Epithelial cell of proximal tubule (primary cell): ENCODE results near the gene NLRP1. TPM values are rescaled to one million over a fixed set of nuclear protein-coding genes. Genes with fewer than 3 reads are reported as not detected.

Experiments
- DNase-seq: peaks from one replicate; pipeline ENCODE4 v3.0.0-alpha.2; 2011; ENCODE audit warnings: low read depth
- H3K4me3 ChIP-seq: 2 replicates; pipeline ENCODE4 v1.5.1; 2011; ENCODE audit warnings: low read depth, mild to moderate bottlenecking, low read length
- CTCF ChIP-seq: conservative IDR thresholded peaks from 2 replicates; pipeline ENCODE4 v1.5.1; 2012; ENCODE audit warnings: low read depth, mild to moderate bottlenecking, low read length
- total RNA-seq: library from RNA; depleted of rRNA; stranded (reverse); fragments of >200 nt; gene quantifications from 2 replicates; pipeline ENCODE4 v1.2.3, GENCODE V29; 2015

The NLRP1 gene
- total RNA-seq, 1 donor from 2014 or later: 12.7 TPM

DNA sequence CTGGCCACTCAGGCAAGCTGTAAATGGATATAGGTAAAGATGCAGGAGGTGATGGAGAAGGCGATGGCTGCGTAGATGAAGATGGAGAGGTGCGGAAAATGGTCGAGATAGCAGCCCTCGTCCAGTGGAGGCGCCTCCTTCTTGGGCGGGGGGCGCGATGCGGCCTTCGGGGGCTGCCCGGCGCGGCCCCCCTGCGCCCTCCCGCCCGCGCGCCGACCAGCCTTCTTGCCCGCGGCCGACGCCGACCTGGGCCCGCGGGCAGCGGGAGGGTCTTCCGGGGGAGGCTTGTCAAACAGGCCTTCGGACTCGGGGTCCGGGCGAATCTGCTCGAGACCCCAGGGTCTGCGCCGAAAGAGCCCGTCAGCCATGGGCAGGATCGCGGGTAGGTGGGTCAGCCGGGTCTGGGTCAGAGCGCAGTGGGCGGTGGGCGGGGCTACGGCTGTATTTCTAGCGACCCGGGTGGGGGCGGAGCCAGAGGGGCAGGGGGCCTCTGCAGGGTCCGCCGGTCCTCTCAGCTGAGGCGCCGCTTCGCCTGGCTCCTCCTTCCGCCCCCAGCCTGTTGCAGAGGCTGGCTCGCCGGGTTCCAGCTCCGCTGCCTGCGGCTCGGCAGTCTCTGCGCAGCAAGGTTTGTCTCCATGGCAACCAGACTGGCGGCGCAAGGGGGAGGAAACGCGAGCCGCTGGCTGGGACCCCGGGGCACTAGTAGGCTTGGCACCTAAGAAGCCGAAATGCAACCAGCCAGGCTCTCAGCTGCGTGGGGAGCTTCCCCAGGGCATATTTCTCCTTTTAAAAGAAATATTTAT lies 83.5 kb downstream of the NLRP1 start:
- TF ChIP-seq CTCF: no peak
- H3K4me3 ChIP-seq: peak overlapping the region; percentile 58
- no peak for DNase-seq

- H3K4me3 ChIP-seq: peak overlapping the region; percentile 58
- DNase-seq: no peak
- no peak for TF ChIP-seq CTCF
Observed at GRCh38 chr17:5500247-5500588, 84.1 kb downstream of the NLRP1 start.

DNA sequence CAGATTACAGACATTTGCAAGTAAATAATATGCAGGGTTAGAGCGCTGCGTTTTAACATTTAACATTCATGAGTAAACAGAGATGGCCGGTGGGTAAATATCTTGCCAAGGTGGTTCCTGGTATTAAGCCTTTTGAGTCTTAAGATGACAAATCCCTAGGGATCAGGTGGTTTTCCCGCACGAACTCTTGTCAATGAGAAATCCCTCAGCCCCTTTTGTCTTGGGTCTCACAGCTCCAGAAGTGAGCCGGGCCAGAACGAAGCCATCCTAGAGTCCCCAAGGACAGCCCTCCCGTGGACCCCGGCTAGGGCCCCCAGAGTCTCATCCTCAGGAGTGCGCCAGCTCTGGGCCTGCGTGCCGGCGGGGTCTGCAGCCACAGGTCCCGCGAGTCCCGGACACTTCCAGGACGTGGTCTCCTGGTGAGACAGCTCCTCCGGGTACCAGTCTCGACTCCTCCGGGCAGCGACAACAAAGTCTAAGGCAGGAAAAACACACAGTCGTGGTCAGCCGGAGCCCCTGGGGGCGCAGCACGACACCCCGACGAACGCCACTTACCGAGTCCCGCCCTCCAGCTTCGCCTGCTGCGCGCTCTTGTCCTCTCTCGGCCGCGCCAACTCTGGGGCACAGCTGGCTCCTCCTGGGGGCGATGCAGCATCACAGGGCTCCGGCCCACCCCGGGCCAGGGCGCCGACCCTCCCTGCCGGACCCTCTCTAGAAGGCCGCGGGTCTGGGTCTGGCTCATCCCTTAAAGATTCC lies 84.7 kb downstream of the NLRP1 start:
- no peak for TF ChIP-seq CTCF
- H3K4me3 ChIP-seq: peak overlapping the region; percentile 58
- no peak for DNase-seq

- no peak for TF ChIP-seq CTCF
- no peak for DNase-seq
- H3K4me3 ChIP-seq: no peak overlapping the region
Observed at GRCh38 chr17:5492970-5493369, 91.3 kb downstream of the NLRP1 start.

DNA sequence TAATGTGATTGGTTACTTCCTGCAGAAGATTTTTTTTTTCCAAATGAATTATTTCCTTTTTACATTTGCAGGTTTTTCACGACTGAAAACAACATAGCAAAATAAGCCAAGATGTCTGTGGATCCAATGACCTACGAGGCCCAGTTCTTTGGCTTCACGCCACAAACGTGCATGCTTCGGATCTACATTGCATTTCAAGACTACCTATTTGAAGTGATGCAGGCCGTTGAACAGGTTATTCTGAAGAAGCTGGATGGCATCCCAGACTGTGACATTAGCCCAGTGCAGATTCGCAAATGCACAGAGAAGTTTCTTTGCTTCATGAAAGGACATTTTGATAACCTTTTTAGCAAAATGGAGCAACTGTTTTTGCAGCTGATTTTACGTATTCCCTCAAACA lies 95.6 kb downstream of the NLRP1 start:
- no peak for DNase-seq
- TF ChIP-seq CTCF: no peak
- no peak overlapping the region for H3K4me3 ChIP-seq

GRCh38 chr17:5486206-5487124 lies 97.8 kb downstream of the NLRP1 start, which contains the start of gene MIS12:
MIS12 (plus strand) TSS chr17:5486566; CDS start chr17:5488863, 2,297 bp downstream.
- TF ChIP-seq CTCF: no peak
- H3K4me3 ChIP-seq: peak within 1 kb of the TSS; percentile 93
- peak; percentile 84 for DNase-seq
